Panc1 (cell line): ENCODE results near the gene CCDC9. TPM values are rescaled to one million over a fixed set of nuclear protein-coding genes. Genes with fewer than 3 reads are reported as not detected.
A peak's percentile ranks its signal among the peaks of the same experiment; 100 is the strongest.
"Not testable (repeated sequence)": the region's sequence is repeated elsewhere in the genome, so short reads cannot be mapped to it uniquely, and the experiment has no call there.

Experiments
- ATAC-seq: fragments of 200-7000 bp; cut with Tn5 transposase; 2 replicates; pipeline ENCODE4 v1.9.1; 2020; ENCODE audit warnings: mild to moderate bottlenecking, moderate library complexity
- BruUV-seq: library from RNA; stranded (reverse); fragments of 400-500 nt; replicated peaks from 2 replicates; lab custom pipeline; 2021; lab: Mats Ljungman, UMichigan
- CTCF ChIA-PET: fragments of 300-600 bp; sonication (Branson Sonifier 250); formaldehyde crosslinking; loops from one replicate; lab custom pipeline; 2022; ENCODE audit warnings: antibody characterized with exemption; lab: Charles Lee
- POLR2A ChIA-PET: fragments of 300-600 bp; sonication (Branson Sonifier 250); formaldehyde crosslinking; loops from one replicate; lab custom pipeline; 2022; ENCODE audit warnings: antibody characterized with exemption; lab: Charles Lee
- DNase-seq: peaks from one replicate; pipeline ENCODE4 v3.0.0-alpha.2; 2010; ENCODE audit warnings: low read depth, low spot score
- H3K27ac ChIP-seq: 2 replicates; pipeline ENCODE4 v1.5.1; 2011; ENCODE audit warnings: mild to moderate bottlenecking, low read length, inconsistent platforms
- H3K27me3 ChIP-seq: fragments of 200-500 bp; sonication (Bioruptor generic); 2 replicates; pipeline ENCODE4 v1.6.0; 2014; ENCODE audit warnings: low read length, inconsistent platforms; ENCODE audit not compliant: control insufficient read depth, insufficient read depth
- H3K36me3 ChIP-seq: fragments of 200-500 bp; sonication (Bioruptor generic); 2 replicates; pipeline ENCODE4 v1.5.1; 2014; ENCODE audit warnings: inconsistent platforms, mild to moderate bottlenecking, low read length, moderate library complexity; ENCODE audit not compliant: control insufficient read depth, insufficient read depth
- H3K4me1 ChIP-seq: 2 replicates; pipeline ENCODE4 v1.5.1; 2011; ENCODE audit warnings: inconsistent platforms, mild to moderate bottlenecking, low read length, moderate library complexity; ENCODE audit not compliant: control insufficient read depth, insufficient read depth
- H3K4me3 ChIP-seq, 2 experiments: 2 replicates each; pipeline ENCODE4 v1.5.1; 2011 to 2012; ENCODE audit warnings: low read depth in 2 of 2, low read length in 2 of 2, mild to moderate bottlenecking in 2 of 2, inconsistent platforms in 1 of 2, moderate library complexity in 1 of 2
- H3K9me3 ChIP-seq: fragments of 200-500 bp; sonication (Bioruptor generic); 2 replicates; pipeline ENCODE4 v1.5.1; 2014; ENCODE audit warnings: low read depth, mild to moderate bottlenecking, inconsistent platforms, low read length, moderate library complexity; ENCODE audit not compliant: control insufficient read depth, insufficient read depth
- CTCF ChIP-seq: fragments of 450-650 bp; IDR thresholded peaks from 2 replicates; pipeline ENCODE4 v1.5.1; 2017; ENCODE audit warnings: mild to moderate bottlenecking
- POLR2AphosphoS5 ChIP-seq: IDR thresholded peaks from 2 replicates; pipeline ENCODE4 v1.6.1; 2012; ENCODE audit warnings: mild to moderate bottlenecking, low read depth, low read length, moderate library complexity
- REST ChIP-seq, 2 experiments: IDR thresholded peaks; 2 replicates each; pipeline ENCODE4 v1.6.1; 2011 to 2012; ENCODE audit warnings: low read depth in 2 of 2, control low read depth in 1 of 2, low read length in 1 of 2, mild to moderate bottlenecking in 1 of 2, moderate library complexity in 1 of 2; ENCODE audit not compliant: insufficient read depth in 1 of 2
- SIN3A ChIP-seq: IDR thresholded peaks from 2 replicates; pipeline ENCODE4 v1.6.1; 2012; ENCODE audit warnings: low read depth, mild to moderate bottlenecking, low read length, moderate library complexity, borderline replicate concordance; ENCODE audit not compliant: insufficient read depth
- TCF7L2 ChIP-seq: IDR thresholded peaks from 2 replicates; pipeline ENCODE4 v1.6.1; 2011; ENCODE audit warnings: mild to moderate bottlenecking, low read depth, low read length, inconsistent platforms
- in situ Hi-C: cut with HindIII; loops from 2 replicates; pipeline ENCODE4 v1.10.0; 2016; ENCODE audit warnings: low sequenced_read_pairs, low pct_unique_long_range_greater_than_20kb
- intact Hi-C: fragments of 100-400 bp; cut with micrococcal nuclease; formaldehyde crosslinking; loops from one replicate; pipeline ENCODE4 v1.10.0; 2022; ENCODE audit not compliant: unreplicated experiment
- total RNA-seq: library from RNA; stranded (reverse); gene quantifications from one replicate; pipeline ENCODE4 v1.2.1, GENCODE V29; 2021; ENCODE audit not compliant: unreplicated experiment

CCDC9 gene
- total RNA-seq, 1 experiment from 2014 or later = 29.2 TPM

- CTCF ChIA-PET = interaction anchor here (0.5 to 1.7 kb wide), 8 partner anchors 12 to 113 kb away, joined by 3 to 40 read pairs (median 4); partner anchors contain the start of genes CCDC9 and SAE1
- in situ Hi-C loops = no loop called here
- TF ChIP-seq POLR2AphosphoS5 = peak; percentile 50; the same call in 1 of the 2 replicates
- TF ChIP-seq TCF7L2 = no peak
- TF ChIP-seq CTCF = peak; percentile 96
- no peak for TF ChIP-seq REST (IDR thresholded peaks at IDR 0.05; ENCODE audit: insufficient read depth in 1 of 2, low read depth in 2 of 2, low read length in 1 of 2)
- 0 out of 2 replicates have a peak, but pooled peaks have one; percentile 35 for TF ChIP-seq SIN3A
- POLR2A ChIA-PET = interaction anchor here (0.6 to 1.0 kb wide), 4 partner anchors 10 to 131 kb away, joined by 3 to 4 read pairs (median 3); partner anchors contain the start of genes CCDC9 and ZC3H4
- H3K36me3 ChIP-seq = no peaks in the 10 kb centered on the region
- no peaks in the 10 kb centered on the region for H3K9me3 ChIP-seq
- peaks cover 4% of the 10 kb centered on the region for H3K4me1 ChIP-seq
- no peaks in the 10 kb centered on the region for H3K27me3 ChIP-seq
- H3K27ac ChIP-seq = peak overlapping the region; percentile 91
- peak overlapping the region; percentile 63 to 80 for H3K4me3 ChIP-seq
- intact Hi-C loops = no loop called here
- ATAC-seq = peak; percentile 89
- no peak for DNase-seq
- TSS peak; percentile 76 for BruUV-seq
Observed at GRCh38 chr19:47243776-47244547, 12.4 kb upstream of the CCDC9 start.

GRCh38 chr19:47247308-47247990 lies 8.9 kb upstream of the CCDC9 start:
- Histone ChIP-seq H3K27me3 (no peaks in the 10 kb centered on the region), H3K4me3 (no peak overlapping the region), H3K27ac (peak overlapping the region; percentile 48; the same call in 1 of the 2 replicates), H3K4me1 (no peaks in the 10 kb centered on the region; the same call in 1 of the 2 replicates), H3K9me3 (no peaks in the 10 kb centered on the region), H3K36me3 (no peaks in the 10 kb centered on the region)
- no peak for DNase-seq
- TF ChIP-seq CTCF (peak; percentile 93), REST (IDR thresholded peaks at IDR 0.05; ENCODE audit: insufficient read depth in 1 of 2, low read depth in 2 of 2, low read length in 1 of 2) (no peak)
- ChIA-PET CTCF (interaction anchor here (0.6 to 1.1 kb wide), 6 partner anchors 15 to 847 kb away, joined by 3 to 6 read pairs (median 3); no protein-coding TSS in a partner anchor), POLR2A (interaction anchor here (0.6 to 0.7 kb wide), 2 partner anchors 69 to 87 kb away, joined by 3 to 4 read pairs; no protein-coding TSS in a partner anchor)
- intact Hi-C loops (loop anchor here (5.0 kb wide), 1 partner anchor 100 kb away; no protein-coding TSS in a partner anchor), in situ Hi-C loops (no loop called here)
- no TSS peak for BruUV-seq
- ATAC-seq = no peak

- H3K4me1 ChIP-seq, BruUV-seq, ATAC-seq, H3K4me3 ChIP-seq, POLR2A ChIA-PET, DNase-seq, H3K27ac ChIP-seq, H3K9me3 ChIP-seq, H3K27me3 ChIP-seq, CTCF ChIA-PET, intact Hi-C loops, in situ Hi-C loops, H3K36me3 ChIP-seq: not testable (repeated sequence)
Observed at GRCh38 chr19:47253016-47253415, 3.3 kb upstream of the CCDC9 start.
